ENCODE results near the gene HOXA7.

The HOXA7 gene

GRCh38 chr7:27111042-27111750 lies 45.3 kb downstream of the HOXA7 start:
- H3K9me3 ChIP-seq (ENCODE audit: control insufficient read depth, insufficient read depth, low read length): no peaks in the 10 kb centered on the region
- 0 out of 2 replicates have a peak, but pooled peaks cover 2% of the 10 kb centered on the region for H3F3A ChIP-seq (ENCODE audit: control insufficient read depth, insufficient read depth)
- no peak overlapping the region for H3K4me3 ChIP-seq (ENCODE audit: low read length)
- H3K27ac ChIP-seq (ENCODE audit: low read depth, low read length): no peak overlapping the region
- H4K20me1 ChIP-seq (ENCODE audit: control insufficient read depth, insufficient read depth, low read depth, low read length): no peaks in the 10 kb centered on the region
- H3K36me3 ChIP-seq (ENCODE audit: control insufficient read depth, low read length): no peaks in the 10 kb centered on the region
- no peaks in the 10 kb centered on the region for H3K9me2 ChIP-seq (replicated peaks; ENCODE audit: control insufficient read depth, low read length)
- TF ChIP-seq EZH2phosphoT487 (IDR thresholded peaks at IDR 0.05; ENCODE audit: borderline replicate concordance, low read length): no peak
- no peak overlapping the region for H3K4me2 ChIP-seq (ENCODE audit: low read length)
- no peaks in the 10 kb centered on the region for H3K4me1 ChIP-seq (ENCODE audit: control insufficient read depth, low read length)
- no peaks in the 10 kb centered on the region for H3K27me3 ChIP-seq (ENCODE audit: control insufficient read depth, low read length)
- H3K79me2 ChIP-seq (ENCODE audit: control insufficient read depth, low read length): no peaks in the 10 kb centered on the region

- peaks cover 3% of the 10 kb centered on the region; the same call in 1 of the 2 replicates for H3K27me3 ChIP-seq (ENCODE audit: control insufficient read depth, low read length)
- H3K4me3 ChIP-seq (ENCODE audit: low read length): no peak overlapping the region
- TF ChIP-seq CTCF (IDR thresholded peaks at IDR 0.05; ENCODE audit: low read depth, low read length, poor library complexity, severe bottlenecking) (no peak), EZH2phosphoT487 (IDR thresholded peaks at IDR 0.05; ENCODE audit: borderline replicate concordance, low read length) (no peak)
- H3K4me1 ChIP-seq (ENCODE audit: control insufficient read depth, low read length): no peaks in the 10 kb centered on the region
- H3K36me3 ChIP-seq (ENCODE audit: control insufficient read depth, low read length): no peaks in the 10 kb centered on the region
- H3K4me2 ChIP-seq (ENCODE audit: low read length): no peak overlapping the region
- H3F3A ChIP-seq (ENCODE audit: control insufficient read depth, insufficient read depth): 0 out of 2 replicates have a peak, but pooled peaks cover 2% of the 10 kb centered on the region
- H3K79me2 ChIP-seq (ENCODE audit: control insufficient read depth, low read length): no peaks in the 10 kb centered on the region
- no peaks in the 10 kb centered on the region for H3K9me2 ChIP-seq (replicated peaks; ENCODE audit: control insufficient read depth, low read length)
- H3K27ac ChIP-seq (ENCODE audit: low read depth, low read length): no peak overlapping the region
- no peaks in the 10 kb centered on the region for H3K9me3 ChIP-seq (ENCODE audit: control insufficient read depth, insufficient read depth, low read length)
- no peaks in the 10 kb centered on the region for H4K20me1 ChIP-seq (ENCODE audit: control insufficient read depth, insufficient read depth, low read depth, low read length)
Observed at GRCh38 chr7:27110186-27111031, 46.1 kb downstream of the HOXA7 start.

- no peaks in the 10 kb centered on the region for H3K9me3 ChIP-seq (ENCODE audit: control insufficient read depth, insufficient read depth, low read length)
- no peak overlapping the region for H3K4me2 ChIP-seq (ENCODE audit: low read length)
- H3K4me3 ChIP-seq (ENCODE audit: low read length): no peak overlapping the region
- H3K79me2 ChIP-seq (ENCODE audit: control insufficient read depth, low read length): no peaks in the 10 kb centered on the region
- no peak overlapping the region for H3K27ac ChIP-seq (ENCODE audit: low read depth, low read length)
- no peaks in the 10 kb centered on the region for H3K36me3 ChIP-seq (ENCODE audit: control insufficient read depth, low read length)
- H3K4me1 ChIP-seq (ENCODE audit: control insufficient read depth, low read length): no peaks in the 10 kb centered on the region
- H3K27me3 ChIP-seq (ENCODE audit: control insufficient read depth, low read length): peaks cover 6% of the 10 kb centered on the region; the same call in 1 of the 2 replicates
- H3F3A ChIP-seq (ENCODE audit: control insufficient read depth, insufficient read depth): 0 out of 2 replicates have a peak, but pooled peaks cover 2% of the 10 kb centered on the region
- no peaks in the 10 kb centered on the region for H3K9me2 ChIP-seq (replicated peaks; ENCODE audit: control insufficient read depth, low read length)
- no peaks in the 10 kb centered on the region for H4K20me1 ChIP-seq (ENCODE audit: control insufficient read depth, insufficient read depth, low read depth, low read length)
- TF ChIP-seq EZH2phosphoT487 (IDR thresholded peaks at IDR 0.05; ENCODE audit: borderline replicate concordance, low read length): no peak
- TF ChIP-seq CTCF (IDR thresholded peaks at IDR 0.05; ENCODE audit: low read depth, low read length, poor library complexity, severe bottlenecking): no peak
Observed at GRCh38 chr7:27109466-27110185, 46.8 kb downstream of the HOXA7 start.
